Measurements from ENCODE around the gene APOL1. TPM values are rescaled to one million over a fixed set of nuclear protein-coding genes. Genes with fewer than 3 reads are reported as not detected.

Gene APOL1
- total and polyA plus RNA-seq, 2 of the 4 experiments (the other 2 are of a cell fraction) = 0.36 to 0.77 TPM

GRCh38 chr22:36285017-36285416, 32.1 kb downstream of the APOL1 start:
- Histone ChIP-seq H4K8ac (ENCODE audit: low read depth in 2 of 2, low read length in 2 of 2) (no peak overlapping the region; a peak in 1 of 4 replicates), H3K4ac (ENCODE audit: low read depth, low read length) (no peak overlapping the region), H4K20me1 (ENCODE audit: insufficient read depth, low read length) (peaks cover 90% of the 10 kb centered on the region), H3K56ac (ENCODE audit: extremely low read depth, insufficient read depth, low read length) (no peak overlapping the region), H3K4me2 (ENCODE audit: low read depth, low read length) (no peak overlapping the region), H3K27ac (ENCODE audit: insufficient read depth, low read length) (no peak overlapping the region), H4K5ac (ENCODE audit: low read depth, low read length) (no peak overlapping the region), H3K36me3 (ENCODE audit: control insufficient read depth, insufficient read depth, low read length) (peaks cover 90% of the 10 kb centered on the region), H2AK9ac (replicated peaks; ENCODE audit: low read depth, low read length, poor library complexity) (no peak overlapping the region), H2BK120ac (ENCODE audit: low read depth, low read length) (no peak overlapping the region), H2AFZ (replicated peaks; ENCODE audit: low read length, poor library complexity) (no peak overlapping the region), H2AK5ac (ENCODE audit: low read depth, low read length) (no peak overlapping the region), H3K23ac (ENCODE audit: low read depth, low read length) (no peak overlapping the region), H3K27me3 (ENCODE audit: control insufficient read depth, insufficient read depth, low read length) (no peaks in the 10 kb centered on the region), H3K79me1 (ENCODE audit: low read depth in 1 of 2, low read length in 2 of 2) (peaks cover 41 to 75% of the 10 kb centered on the region in 2 experiments), H4K91ac (ENCODE audit: insufficient read depth, low read depth, low read length) (no peak overlapping the region), H2BK5ac (ENCODE audit: low read depth, low read length, poor library complexity, severe bottlenecking) (no peak overlapping the region), H2BK20ac (ENCODE audit: low read depth, low read length) (no peak overlapping the region), H3K9ac (ENCODE audit: low read depth, low read length) (no peak overlapping the region), H2BK15ac (ENCODE audit: low read depth, low read length) (no peak overlapping the region), H3K4me3 (ENCODE audit: insufficient read depth, low read depth, low read length) (no peak overlapping the region), H3K9me1 (ENCODE audit: insufficient read depth, low read length) (no peaks in the 10 kb centered on the region), H3K18ac (ENCODE audit: low read depth, low read length) (no peak overlapping the region), H3K4me1 (ENCODE audit: control insufficient read depth, insufficient read depth, low read length) (no peaks in the 10 kb centered on the region), H3K9me3 (ENCODE audit: control insufficient read depth, insufficient read depth, low read length) (no peaks in the 10 kb centered on the region), H3K14ac (replicated peaks; ENCODE audit: low read depth, low read length) (no peak overlapping the region)
- POLR2A ChIA-PET (ENCODE audit: unreplicated experiment) = no interaction called here
- 87% methylated on average over 5 of the region's 12 CpGs; no CpG with 5 or more reads in 1 of the 2 experiments for WGBS, 2 experiments (ENCODE audit: extremely low coverage in 2 of 2, insufficient read length in 1 of 2)
- dilution Hi-C loops (cut with HindIII; ENCODE audit: low sequenced_read_pairs, unreplicated experiment) = no loop called here
- no peak for DNase-seq
- TF ChIP-seq, protein P1, sequence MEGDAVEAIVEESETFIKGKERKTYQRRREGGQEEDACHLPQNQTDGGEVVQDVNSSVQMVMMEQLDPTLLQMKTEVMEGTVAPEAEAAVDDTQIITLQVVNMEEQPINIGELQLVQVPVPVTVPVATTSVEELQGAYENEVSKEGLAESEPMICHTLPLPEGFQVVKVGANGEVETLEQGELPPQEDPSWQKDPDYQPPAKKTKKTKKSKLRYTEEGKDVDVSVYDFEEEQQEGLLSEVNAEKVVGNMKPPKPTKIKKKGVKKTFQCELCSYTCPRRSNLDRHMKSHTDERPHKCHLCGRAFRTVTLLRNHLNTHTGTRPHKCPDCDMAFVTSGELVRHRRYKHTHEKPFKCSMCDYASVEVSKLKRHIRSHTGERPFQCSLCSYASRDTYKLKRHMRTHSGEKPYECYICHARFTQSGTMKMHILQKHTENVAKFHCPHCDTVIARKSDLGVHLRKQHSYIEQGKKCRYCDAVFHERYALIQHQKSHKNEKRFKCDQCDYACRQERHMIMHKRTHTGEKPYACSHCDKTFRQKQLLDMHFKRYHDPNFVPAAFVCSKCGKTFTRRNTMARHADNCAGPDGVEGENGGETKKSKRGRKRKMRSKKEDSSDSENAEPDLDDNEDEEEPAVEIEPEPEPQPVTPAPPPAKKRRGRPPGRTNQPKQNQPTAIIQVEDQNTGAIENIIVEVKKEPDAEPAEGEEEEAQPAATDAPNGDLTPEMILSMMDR (conservative IDR thresholded peaks at IDR 0.05; ENCODE audit: low read depth, low read length) = no peak
- TF ChIP-seq RFX5 (IDR thresholded peaks at IDR 0.05; ENCODE audit: low read depth, low read length) (no peak), ELK1 (IDR thresholded peaks at IDR 0.05; ENCODE audit: borderline replicate concordance, low read depth, low read length) (no peak), POLR2A (IDR thresholded peaks at IDR 0.05; ENCODE audit: low read depth, low read length) (no peak), MAZ (IDR thresholded peaks at IDR 0.05; ENCODE audit: borderline replicate concordance, low read depth, low read length) (no peak), FOS (IDR thresholded peaks at IDR 0.05; ENCODE audit: low read depth, low read length) (no peak), CEBPB (IDR thresholded peaks at IDR 0.05; ENCODE audit: low read depth, low read length) (no peak), MAFK (IDR thresholded peaks at IDR 0.05; ENCODE audit: low read depth, low read length) (no peak), NFE2L2 (IDR thresholded peaks at IDR 0.05; ENCODE audit: low read depth, low read length) (no peak), RCOR1 (IDR thresholded peaks at IDR 0.05; ENCODE audit: insufficient replicate concordance, low read length) (no peak)
- TF ChIP-seq, protein P2, sequence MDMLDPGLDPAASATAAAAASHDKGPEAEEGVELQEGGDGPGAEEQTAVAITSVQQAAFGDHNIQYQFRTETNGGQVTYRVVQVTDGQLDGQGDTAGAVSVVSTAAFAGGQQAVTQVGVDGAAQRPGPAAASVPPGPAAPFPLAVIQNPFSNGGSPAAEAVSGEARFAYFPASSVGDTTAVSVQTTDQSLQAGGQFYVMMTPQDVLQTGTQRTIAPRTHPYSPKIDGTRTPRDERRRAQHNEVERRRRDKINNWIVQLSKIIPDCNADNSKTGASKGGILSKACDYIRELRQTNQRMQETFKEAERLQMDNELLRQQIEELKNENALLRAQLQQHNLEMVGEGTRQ (IDR thresholded peaks at IDR 0.05; ENCODE audit: low read depth, low read length) = no peak
- CTCF ChIA-PET = no interaction called here
- intact Hi-C loops (cut with micrococcal nuclease) = no loop called here
- in situ Hi-C loops (cut with MboI; ENCODE audit: low sequenced_read_pairs) = no loop called here
- BruUV-seq (replicated peaks) = no TSS peak
- no peak for ATAC-seq (ENCODE audit: low read depth)

All from IMR-90 (cell line).